SK-N-SH treated with all-trans-retinoic acid at 6 μM for 48 hours (cell line): Measurements from ENCODE around the gene LRFN5.

Experiments used
- ARNTL ChIP-seq: fragments of 450-650 bp; formaldehyde crosslinking; IDR thresholded peaks from 2 replicates; pipeline ENCODE4 v1.5.0; 2020; ENCODE audit warnings: low read depth, mild to moderate bottlenecking, moderate library complexity, borderline replicate concordance
- OSR1 ChIP-seq: fragments of 250-450 bp; sonication (Bioruptor Pico); IDR thresholded peaks from 2 replicates; pipeline ENCODE4 v1.8.0; 2022; ENCODE audit warnings: moderate library complexity, mild to moderate bottlenecking, inconsistent platforms
- RARB ChIP-seq: fragments of 250-450 bp; sonication (Bioruptor Pico); IDR thresholded peaks from 2 replicates; pipeline ENCODE4 v1.8.0; 2021; ENCODE audit warnings: mild to moderate bottlenecking, moderate library complexity
- ZFP30 ChIP-seq: fragments of 450-650 bp; formaldehyde crosslinking; IDR thresholded peaks from 2 replicates; pipeline ENCODE4 v1.5.0; 2022; ENCODE audit warnings: mild to moderate bottlenecking, moderate library complexity
- ZNF70 ChIP-seq: fragments of 450-650 bp; formaldehyde crosslinking; IDR thresholded peaks from 2 replicates; pipeline ENCODE4 v1.5.0; 2020; ENCODE audit warnings: mild to moderate bottlenecking, moderate library complexity
- ZNF8 ChIP-seq: fragments of 450-650 bp; formaldehyde crosslinking; IDR thresholded peaks from 2 replicates; pipeline ENCODE4 v1.5.0; 2020; ENCODE audit warnings: mild to moderate bottlenecking, moderate library complexity
- TF ChIP-seq, protein P1 (sequence below): fragments of 250-450 bp; sonication (Bioruptor Pico); IDR thresholded peaks from 2 replicates; pipeline ENCODE4 v1.8.0; 2021; ENCODE audit warnings: low read depth, mild to moderate bottlenecking, moderate library complexity, borderline replicate concordance
- TF ChIP-seq, protein P2 (sequence below): fragments of 250-450 bp; sonication (Bioruptor Pico); IDR thresholded peaks from 2 replicates; pipeline ENCODE4 v1.8.0; 2020; ENCODE audit warnings: mild to moderate bottlenecking, moderate library complexity, borderline replicate concordance
- TF ChIP-seq, protein P3 (sequence below): fragments of 250-450 bp; sonication (Bioruptor Pico); IDR thresholded peaks from 2 replicates; pipeline ENCODE4 v1.5.1; 2021; ENCODE audit warnings: mild to moderate bottlenecking, moderate library complexity
- TF ChIP-seq, protein P4 (sequence below): fragments of 250-450 bp; sonication (Bioruptor Pico); IDR thresholded peaks from 2 replicates; pipeline ENCODE4 v1.5.1; 2020; ENCODE audit warnings: low read depth, mild to moderate bottlenecking, moderate library complexity

DNA sequence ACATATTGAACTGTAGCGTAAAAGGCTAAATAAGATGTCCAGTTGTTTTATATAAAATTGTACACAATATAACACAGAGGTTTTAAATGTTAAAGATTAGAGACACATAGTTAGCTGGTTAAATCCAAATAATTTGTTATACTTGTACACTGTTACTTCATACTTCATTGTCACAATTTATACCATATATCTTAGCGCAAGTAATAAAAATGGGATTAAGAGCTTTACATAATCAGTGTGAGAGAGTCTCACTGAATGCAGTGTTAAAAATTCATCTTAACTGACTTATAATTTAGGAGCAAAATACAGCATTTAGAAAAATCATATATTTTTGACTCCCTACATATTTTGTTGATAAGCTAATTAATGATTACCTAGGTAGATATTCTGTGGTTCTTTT is 36.1 kb downstream of the LRFN5 start:
- TF ChIP-seq ZFP30: no peak
- no peak for TF ChIP-seq ARNTL (CRISPR knock-in tag)
- TF ChIP-seq, protein P1, sequence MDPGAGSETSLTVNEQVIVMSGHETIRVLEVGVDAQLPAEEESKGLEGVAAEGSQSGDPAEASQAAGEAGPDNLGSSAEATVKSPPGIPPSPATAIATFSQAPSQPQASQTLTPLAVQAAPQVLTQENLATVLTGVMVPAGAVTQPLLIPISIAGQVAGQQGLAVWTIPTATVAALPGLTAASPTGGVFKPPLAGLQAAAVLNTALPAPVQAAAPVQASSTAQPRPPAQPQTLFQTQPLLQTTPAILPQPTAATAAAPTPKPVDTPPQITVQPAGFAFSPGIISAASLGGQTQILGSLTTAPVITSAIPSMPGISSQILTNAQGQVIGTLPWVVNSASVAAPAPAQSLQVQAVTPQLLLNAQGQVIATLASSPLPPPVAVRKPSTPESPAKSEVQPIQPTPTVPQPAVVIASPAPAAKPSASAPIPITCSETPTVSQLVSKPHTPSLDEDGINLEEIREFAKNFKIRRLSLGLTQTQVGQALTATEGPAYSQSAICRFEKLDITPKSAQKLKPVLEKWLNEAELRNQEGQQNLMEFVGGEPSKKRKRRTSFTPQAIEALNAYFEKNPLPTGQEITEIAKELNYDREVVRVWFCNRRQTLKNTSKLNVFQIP: no peak
- TF ChIP-seq, protein P2, sequence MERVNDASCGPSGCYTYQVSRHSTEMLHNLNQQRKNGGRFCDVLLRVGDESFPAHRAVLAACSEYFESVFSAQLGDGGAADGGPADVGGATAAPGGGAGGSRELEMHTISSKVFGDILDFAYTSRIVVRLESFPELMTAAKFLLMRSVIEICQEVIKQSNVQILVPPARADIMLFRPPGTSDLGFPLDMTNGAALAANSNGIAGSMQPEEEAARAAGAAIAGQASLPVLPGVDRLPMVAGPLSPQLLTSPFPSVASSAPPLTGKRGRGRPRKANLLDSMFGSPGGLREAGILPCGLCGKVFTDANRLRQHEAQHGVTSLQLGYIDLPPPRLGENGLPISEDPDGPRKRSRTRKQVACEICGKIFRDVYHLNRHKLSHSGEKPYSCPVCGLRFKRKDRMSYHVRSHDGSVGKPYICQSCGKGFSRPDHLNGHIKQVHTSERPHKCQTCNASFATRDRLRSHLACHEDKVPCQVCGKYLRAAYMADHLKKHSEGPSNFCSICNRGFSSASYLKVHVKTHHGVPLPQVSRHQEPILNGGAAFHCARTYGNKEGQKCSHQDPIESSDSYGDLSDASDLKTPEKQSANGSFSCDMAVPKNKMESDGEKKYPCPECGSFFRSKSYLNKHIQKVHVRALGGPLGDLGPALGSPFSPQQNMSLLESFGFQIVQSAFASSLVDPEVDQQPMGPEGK (CRISPR knock-in tag): no peak
- TF ChIP-seq, protein P3, sequence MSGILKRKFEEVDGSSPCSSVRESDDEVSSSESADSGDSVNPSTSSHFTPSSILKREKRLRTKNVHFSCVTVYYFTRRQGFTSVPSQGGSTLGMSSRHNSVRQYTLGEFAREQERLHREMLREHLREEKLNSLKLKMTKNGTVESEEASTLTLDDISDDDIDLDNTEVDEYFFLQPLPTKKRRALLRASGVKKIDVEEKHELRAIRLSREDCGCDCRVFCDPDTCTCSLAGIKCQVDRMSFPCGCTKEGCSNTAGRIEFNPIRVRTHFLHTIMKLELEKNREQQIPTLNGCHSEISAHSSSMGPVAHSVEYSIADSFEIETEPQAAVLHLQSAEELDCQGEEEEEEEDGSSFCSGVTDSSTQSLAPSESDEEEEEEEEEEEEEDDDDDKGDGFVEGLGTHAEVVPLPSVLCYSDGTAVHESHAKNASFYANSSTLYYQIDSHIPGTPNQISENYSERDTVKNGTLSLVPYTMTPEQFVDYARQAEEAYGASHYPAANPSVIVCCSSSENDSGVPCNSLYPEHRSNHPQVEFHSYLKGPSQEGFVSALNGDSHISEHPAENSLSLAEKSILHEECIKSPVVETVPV (CRISPR knock-in tag): no peak
- no peak for TF ChIP-seq OSR1 (CRISPR knock-in tag)
- TF ChIP-seq ZNF70: no peak
- TF ChIP-seq, protein P4, sequence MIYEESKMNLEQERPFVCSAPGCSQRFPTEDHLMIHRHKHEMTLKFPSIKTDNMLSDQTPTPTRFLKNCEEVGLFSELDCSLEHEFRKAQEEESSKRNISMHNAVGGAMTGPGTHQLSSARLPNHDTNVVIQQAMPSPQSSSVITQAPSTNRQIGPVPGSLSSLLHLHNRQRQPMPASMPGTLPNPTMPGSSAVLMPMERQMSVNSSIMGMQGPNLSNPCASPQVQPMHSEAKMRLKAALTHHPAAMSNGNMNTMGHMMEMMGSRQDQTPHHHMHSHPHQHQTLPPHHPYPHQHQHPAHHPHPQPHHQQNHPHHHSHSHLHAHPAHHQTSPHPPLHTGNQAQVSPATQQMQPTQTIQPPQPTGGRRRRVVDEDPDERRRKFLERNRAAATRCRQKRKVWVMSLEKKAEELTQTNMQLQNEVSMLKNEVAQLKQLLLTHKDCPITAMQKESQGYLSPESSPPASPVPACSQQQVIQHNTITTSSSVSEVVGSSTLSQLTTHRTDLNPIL (CRISPR knock-in tag): no peak
- no peak for TF ChIP-seq RARB (CRISPR knock-in tag)
- no peak for TF ChIP-seq ZNF8 (CRISPR knock-in tag)
